Left ventricle myocardium inferior (tissue), 1 donor: ENCODE data around the gene MYL5. TPM values are rescaled to one million over a fixed set of nuclear protein-coding genes. Genes with fewer than 3 reads are reported as not detected.

Experiments
- DNase-seq: peaks from one replicate; pipeline ENCODE4 v3.0.0-alpha.2; 2020
- H3K27ac ChIP-seq: fragments of 200-600 bp; replicated peaks from 2 replicates; pipeline ENCODE4 v1.8.0; 2021
- H3K27me3 ChIP-seq: fragments of 200-600 bp; 2 replicates; pipeline ENCODE4 v1.8.0; 2021; ENCODE audit warnings: low read depth
- H3K36me3 ChIP-seq: fragments of 200-600 bp; 2 replicates; pipeline ENCODE4 v1.8.0; 2021
- H3K4me1 ChIP-seq: fragments of 200-600 bp; 2 replicates; pipeline ENCODE4 v1.8.0; 2021
- H3K4me3 ChIP-seq: fragments of 200-600 bp; 2 replicates; pipeline ENCODE4 v1.8.0; 2021; ENCODE audit warnings: mild to moderate bottlenecking, moderate library complexity
- H3K9me3 ChIP-seq: fragments of 200-600 bp; replicated peaks from 2 replicates; pipeline ENCODE4 v1.8.0; 2021
- CTCF ChIP-seq: fragments of 200-600 bp; IDR thresholded peaks from 2 replicates; pipeline ENCODE4 v1.8.0; 2021; ENCODE audit warnings: antibody characterized with exemption, mild to moderate bottlenecking, borderline replicate concordance
- intact Hi-C: fragments of 100-400 bp; cut with micrococcal nuclease; formaldehyde crosslinking; loops from one replicate; pipeline ENCODE4 v1.11.0; 2022
- total RNA-seq: library from RNA; stranded (reverse); fragmentation: NEBNext Ultra II Directional; extraction: Animal tissue kit (Norgen Biotek cat#: 25700); gene quantifications from one replicate; pipeline ENCODE4 v1.2.1, GENCODE V29; 2021
- donor health status: DM: no; HTN: yes; CAD: no; lungs with severe emphysema.

The MYL5 gene
- total RNA-seq, 1 donor from 2014 or later = 4.5 TPM

- intact Hi-C loops = no loop called here
- H3K9me3 ChIP-seq = no peaks in the 10 kb centered on the region
- peaks cover 39% of the 10 kb centered on the region for H3K4me1 ChIP-seq
- H3K27me3 ChIP-seq = no peaks in the 10 kb centered on the region
- H3K4me3 ChIP-seq = no peak overlapping the region
- no peak for TF ChIP-seq CTCF
- H3K27ac ChIP-seq = no peak overlapping the region
- H3K36me3 ChIP-seq = peaks cover 28% of the 10 kb centered on the region
- DNase-seq = no peak
Measured at GRCh38 chr4:671769-672168, 2.6 kb upstream of the MYL5 start.

- H3K27me3 ChIP-seq = no peaks in the 10 kb centered on the region
- no peaks in the 10 kb centered on the region for H3K9me3 ChIP-seq
- peak overlapping the region; percentile 87 for H3K4me3 ChIP-seq
- H3K27ac ChIP-seq = peak overlapping the region; percentile 93
- TF ChIP-seq CTCF = no peak
- DNase-seq = peak; percentile 61
- intact Hi-C loops = no loop called here
- peaks cover 39% of the 10 kb centered on the region for H3K4me1 ChIP-seq
- peaks cover 28% of the 10 kb centered on the region for H3K36me3 ChIP-seq
Measured at GRCh38 chr4:673349-674091, 822 bp upstream of the MYL5 start.

GRCh38 chr4:675036-675882 is 917 bp downstream of the MYL5 start:
- DNase-seq = peak; percentile 33
- no peak for TF ChIP-seq CTCF
- Histone ChIP-seq H3K36me3 (peaks cover 28% of the 10 kb centered on the region), H3K4me1 (peaks cover 40% of the 10 kb centered on the region), H3K9me3 (no peaks in the 10 kb centered on the region), H3K27me3 (no peaks in the 10 kb centered on the region), H3K27ac (peak overlapping the region; percentile 93), H3K4me3 (peak overlapping the region; percentile 87)
- intact Hi-C loops = no loop called here

- H3K9me3 ChIP-seq = no peaks in the 10 kb centered on the region
- peaks cover 20% of the 10 kb centered on the region for H3K36me3 ChIP-seq
- H3K4me1 ChIP-seq = peaks cover 50% of the 10 kb centered on the region
- no peak for DNase-seq
- no peak overlapping the region for H3K27ac ChIP-seq
- intact Hi-C loops = no loop called here
- TF ChIP-seq CTCF = no peak
- no peaks in the 10 kb centered on the region for H3K27me3 ChIP-seq
- no peak overlapping the region for H3K4me3 ChIP-seq
Measured at GRCh38 chr4:675980-676870, 1.9 kb downstream of the MYL5 start.

- DNase-seq = no peak
- no peak overlapping the region for H3K27ac ChIP-seq
- no peaks in the 10 kb centered on the region for H3K27me3 ChIP-seq
- no peak overlapping the region for H3K4me3 ChIP-seq
- intact Hi-C loops = no loop called here
- H3K9me3 ChIP-seq = no peaks in the 10 kb centered on the region
- H3K4me1 ChIP-seq = peaks cover 51% of the 10 kb centered on the region
- TF ChIP-seq CTCF = no peak
- peaks cover 14% of the 10 kb centered on the region for H3K36me3 ChIP-seq
Measured at GRCh38 chr4:676871-677235, 2.5 kb downstream of the MYL5 start.
